ENCODE results near the gene PIK3C2B.

The PIK3C2B gene

GRCh38 chr1:204446413-204447111, 48.0 kb downstream of the PIK3C2B start:
- H3K9ac ChIP-seq = no peak overlapping the region
- no peak overlapping the region for H3K4me3 ChIP-seq (ENCODE audit: low read depth, low read length)
- H3K9me3 ChIP-seq (ENCODE audit: control insufficient read depth, low read length) = no peaks in the 10 kb centered on the region
- peak; percentile 67 for TF ChIP-seq CTCF (IDR thresholded peaks at IDR 0.05)
- H3K27me3 ChIP-seq (ENCODE audit: control insufficient read depth, insufficient read depth, low read length) = no peaks in the 10 kb centered on the region
- H3K4me1 ChIP-seq = no peaks in the 10 kb centered on the region
- H3K79me2 ChIP-seq = no peaks in the 10 kb centered on the region
- H3K4me2 ChIP-seq (ENCODE audit: low read length) = no peak overlapping the region
- H3K36me3 ChIP-seq (ENCODE audit: control insufficient read depth, insufficient read depth, low read length) = no peaks in the 10 kb centered on the region
- no peak overlapping the region for H3K27ac ChIP-seq
- peak overlapping the region; percentile 66 for H2AFZ ChIP-seq

GRCh38 chr1:204445860-204446412, 48.7 kb downstream of the PIK3C2B start:
- Histone ChIP-seq H3K9me3 (ENCODE audit: control insufficient read depth, low read length) (no peaks in the 10 kb centered on the region), H3K4me3 (ENCODE audit: low read depth, low read length) (no peak overlapping the region), H3K27ac (no peak overlapping the region), H3K4me1 (no peaks in the 10 kb centered on the region), H3K79me2 (no peaks in the 10 kb centered on the region), H3K36me3 (ENCODE audit: control insufficient read depth, insufficient read depth, low read length) (no peaks in the 10 kb centered on the region), H3K4me2 (ENCODE audit: low read length) (no peak overlapping the region), H3K9ac (no peak overlapping the region), H2AFZ (no peak overlapping the region), H3K27me3 (ENCODE audit: control insufficient read depth, insufficient read depth, low read length) (no peaks in the 10 kb centered on the region)
- no peak for TF ChIP-seq CTCF (IDR thresholded peaks at IDR 0.05)

Measured in parathyroid adenoma (tissue), 2 donors.